Ishikawa (cell line): ENCODE results near the gene CARMIL1.

Experiments used
- CEBPB ChIP-seq: IDR thresholded peaks from 2 replicates; pipeline ENCODE4 v1.6.1; 2012
- CREB1 ChIP-seq: IDR thresholded peaks from 2 replicates; pipeline ENCODE4 v1.6.1; 2012; ENCODE audit warnings: low read depth
- EGR1 ChIP-seq: IDR thresholded peaks from 2 replicates; pipeline ENCODE4 v1.6.1; 2012
- EP300 ChIP-seq: IDR thresholded peaks from 2 replicates; pipeline ENCODE4 v1.6.1; 2012; ENCODE audit warnings: borderline replicate concordance
- FOXM1 ChIP-seq: IDR thresholded peaks from 2 replicates; pipeline ENCODE4 v1.6.1; 2012; ENCODE audit warnings: low read depth, borderline replicate concordance
- MAX ChIP-seq: IDR thresholded peaks from 2 replicates; pipeline ENCODE4 v1.6.1; 2012
- NFIC ChIP-seq: IDR thresholded peaks from 2 replicates; pipeline ENCODE4 v1.6.1; 2012
- RAD21 ChIP-seq: IDR thresholded peaks from 2 replicates; pipeline ENCODE4 v1.6.1; 2012; ENCODE audit warnings: low read depth
- REST ChIP-seq: IDR thresholded peaks from 2 replicates; pipeline ENCODE4 v1.6.1; 2012; ENCODE audit warnings: low read depth, mild to moderate bottlenecking
- TAF1 ChIP-seq: IDR thresholded peaks from 2 replicates; pipeline ENCODE4 v1.6.1; 2012; ENCODE audit warnings: low read depth, mild to moderate bottlenecking
- TCF12 ChIP-seq: IDR thresholded peaks from 2 replicates; pipeline ENCODE4 v1.6.1; 2012; ENCODE audit warnings: low read depth
- TEAD4 ChIP-seq: IDR thresholded peaks from 2 replicates; pipeline ENCODE4 v1.6.1; 2012
- USF1 ChIP-seq: IDR thresholded peaks from 2 replicates; pipeline ENCODE4 v1.6.1; 2012
- YY1 ChIP-seq: IDR thresholded peaks from 2 replicates; pipeline ENCODE4 v1.6.1; 2012; ENCODE audit warnings: low read depth
- ZBTB7A ChIP-seq: IDR thresholded peaks from 2 replicates; pipeline ENCODE4 v1.6.1; 2012; ENCODE audit warnings: low read depth

CARMIL1 gene

GRCh38 chr6:25239059-25239458, 40.1 kb upstream of the CARMIL1 start:
- no peak for TF ChIP-seq NFIC

- TF ChIP-seq ZBTB7A (no peak), EGR1 (no peak), MAX (no peak), CEBPB (no peak), TEAD4 (no peak), EP300 (no peak), NFIC (no peak), CREB1 (no peak), YY1 (no peak), FOXM1 (no peak), USF1 (no peak), TCF12 (no peak), TAF1 (no peak), REST (no peak), RAD21 (no peak)
Observed at GRCh38 chr6:25239498-25239897, 39.7 kb upstream of the CARMIL1 start.

GRCh38 chr6:25242567-25242966, 36.6 kb upstream of the CARMIL1 start:
- TF ChIP-seq FOXM1 = no peak
- no peak for TF ChIP-seq TCF12
- TF ChIP-seq ZBTB7A = no peak
- no peak for TF ChIP-seq REST
- no peak for TF ChIP-seq RAD21
- TF ChIP-seq NFIC = no peak
- TF ChIP-seq CREB1 = no peak

- TF ChIP-seq EGR1 (no peak), TAF1 (no peak), CEBPB (no peak), NFIC (no peak), MAX (no peak), TEAD4 (no peak), USF1 (no peak), RAD21 (no peak), EP300 (no peak)
Observed at GRCh38 chr6:25244865-25245264, 34.3 kb upstream of the CARMIL1 start.

- no peak for TF ChIP-seq RAD21
- no peak for TF ChIP-seq YY1
- no peak for TF ChIP-seq CEBPB
- TF ChIP-seq ZBTB7A = no peak
- no peak for TF ChIP-seq FOXM1
- no peak for TF ChIP-seq EP300
- no peak for TF ChIP-seq TAF1
- TF ChIP-seq NFIC = no peak
- no peak for TF ChIP-seq MAX
- TF ChIP-seq TEAD4 = no peak
Observed at GRCh38 chr6:25248123-25248522, 31.1 kb upstream of the CARMIL1 start.

GRCh38 chr6:25249133-25249532, 30.0 kb upstream of the CARMIL1 start:
- TF ChIP-seq ZBTB7A (no peak), EP300 (no peak), TAF1 (no peak), REST (no peak), USF1 (no peak), TCF12 (no peak), EGR1 (no peak), RAD21 (no peak)
